Fibroblast of skin of left quadriceps (primary cell): Measurements from ENCODE around the gene CHD3.
A peak's percentile ranks its signal among the peaks of the same experiment; 100 is the strongest.
"Not testable (repeated sequence)": the region's sequence is repeated elsewhere in the genome, so short reads cannot be mapped to it uniquely, and the experiment has no call there.

Source experiments
- DNase-seq, 2 experiments: peaks; one replicate each; pipeline ENCODE4 v3.0.0-alpha.2; 2013; ENCODE audit warnings: low read depth in 2 of 2

Gene CHD3

DNA sequence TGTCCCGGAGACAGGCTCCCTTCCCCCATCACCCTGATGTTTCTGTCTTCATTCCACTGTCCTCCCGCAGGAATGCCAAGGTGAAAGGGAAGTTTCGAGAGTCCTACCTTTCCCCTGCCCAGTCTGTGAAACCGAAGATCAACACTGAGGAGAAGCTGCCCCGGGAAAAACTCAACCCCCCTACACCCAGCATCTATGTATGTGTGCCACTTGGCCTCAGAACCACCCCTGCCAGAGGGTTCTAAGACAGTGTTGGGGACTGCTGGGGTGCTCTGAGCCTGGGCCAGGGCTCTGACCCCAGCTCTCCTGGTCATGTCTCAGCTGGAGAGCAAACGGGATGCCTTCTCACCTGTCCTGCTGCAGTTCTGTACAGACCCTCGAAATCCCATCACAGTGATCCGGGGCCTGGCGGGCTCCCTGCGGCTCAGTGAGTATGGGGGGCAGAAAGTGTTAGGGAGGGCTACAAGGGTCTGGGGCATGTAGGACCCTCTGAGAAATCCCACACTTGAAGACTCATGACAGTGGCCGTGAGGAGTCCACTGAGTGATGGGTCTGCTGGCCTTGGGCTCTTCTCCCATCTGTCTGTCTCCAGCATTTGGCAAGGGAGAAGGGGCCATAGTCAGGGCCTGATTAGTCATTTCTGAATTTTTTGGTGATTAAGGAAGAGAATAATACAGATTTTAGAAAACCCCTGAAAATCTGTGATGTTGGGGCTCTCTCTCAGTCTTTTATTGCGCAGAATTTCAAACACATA lies 38.7 kb upstream of the CHD3 start:
- no peak for DNase-seq

DNA sequence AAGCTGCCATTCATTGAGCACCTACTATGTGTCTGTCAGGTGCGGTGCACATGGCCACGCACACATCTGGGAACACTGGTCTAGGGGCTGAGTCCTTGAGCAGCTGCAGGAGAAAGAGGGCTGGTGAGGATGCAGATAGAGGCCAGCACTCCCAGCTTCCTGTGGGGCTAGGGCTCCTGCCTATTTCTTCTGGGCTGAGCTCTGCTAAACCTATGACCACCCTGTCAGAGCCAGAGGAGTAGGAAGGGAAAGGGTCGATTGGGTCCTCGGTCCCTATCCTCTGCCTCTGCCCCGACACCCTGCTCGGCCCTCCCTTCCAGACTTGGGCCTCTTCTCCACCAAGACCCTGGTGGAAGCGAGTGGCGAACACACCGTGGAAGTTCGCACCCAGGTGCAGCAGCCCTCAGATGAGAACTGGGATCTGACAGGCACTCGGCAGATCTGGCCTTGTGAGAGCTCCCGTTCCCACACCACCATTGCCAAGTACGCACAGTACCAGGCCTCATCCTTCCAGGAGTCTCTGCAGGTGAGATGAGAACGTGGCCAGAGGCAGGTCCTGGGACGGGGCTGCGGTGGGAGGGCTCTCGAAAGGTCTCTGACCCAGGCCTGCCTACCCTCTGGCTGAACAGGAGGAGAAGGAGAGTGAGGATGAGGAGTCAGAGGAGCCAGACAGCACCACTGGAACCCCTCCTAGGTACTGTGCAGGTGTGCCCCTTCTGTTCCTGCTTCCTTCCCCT lies 37.7 kb upstream of the CHD3 start:
- DNase-seq, result no peak

DNA sequence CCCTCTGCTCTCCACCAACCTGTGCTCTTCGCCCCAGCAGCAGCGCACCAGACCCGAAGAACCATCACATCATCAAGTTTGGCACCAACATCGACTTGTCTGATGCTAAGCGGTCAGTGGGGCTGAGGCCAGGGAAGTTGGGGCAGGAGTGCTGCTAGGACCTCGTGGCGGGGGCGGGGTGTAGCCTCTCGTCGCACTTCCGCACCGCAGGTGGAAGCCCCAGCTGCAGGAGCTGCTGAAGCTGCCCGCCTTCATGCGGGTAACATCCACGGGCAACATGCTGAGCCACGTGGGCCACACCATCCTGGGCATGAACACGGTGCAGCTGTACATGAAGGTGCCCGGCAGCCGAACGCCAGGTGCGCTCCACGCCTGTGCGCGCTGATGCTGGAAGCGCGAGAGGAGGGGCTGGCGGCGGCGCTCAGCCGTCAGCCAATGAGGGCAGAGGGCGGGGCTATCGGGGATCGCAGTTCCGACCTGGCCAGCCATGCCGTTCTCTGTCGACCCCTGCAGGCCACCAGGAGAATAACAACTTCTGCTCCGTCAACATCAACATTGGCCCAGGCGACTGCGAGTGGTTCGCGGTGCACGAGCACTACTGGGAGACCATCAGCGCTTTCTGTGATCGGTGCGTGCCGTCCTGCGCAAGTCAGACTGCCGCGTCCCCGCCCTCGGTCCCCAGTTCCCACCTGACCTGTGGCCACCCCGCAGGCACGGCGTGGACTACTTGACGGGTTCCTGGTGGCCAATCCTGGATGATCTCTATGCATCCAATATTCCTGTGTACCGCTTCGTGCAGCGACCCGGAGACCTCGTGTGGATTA lies 36.9 kb upstream of the CHD3 start:
- peak; percentile 56 for DNase-seq

DNA sequence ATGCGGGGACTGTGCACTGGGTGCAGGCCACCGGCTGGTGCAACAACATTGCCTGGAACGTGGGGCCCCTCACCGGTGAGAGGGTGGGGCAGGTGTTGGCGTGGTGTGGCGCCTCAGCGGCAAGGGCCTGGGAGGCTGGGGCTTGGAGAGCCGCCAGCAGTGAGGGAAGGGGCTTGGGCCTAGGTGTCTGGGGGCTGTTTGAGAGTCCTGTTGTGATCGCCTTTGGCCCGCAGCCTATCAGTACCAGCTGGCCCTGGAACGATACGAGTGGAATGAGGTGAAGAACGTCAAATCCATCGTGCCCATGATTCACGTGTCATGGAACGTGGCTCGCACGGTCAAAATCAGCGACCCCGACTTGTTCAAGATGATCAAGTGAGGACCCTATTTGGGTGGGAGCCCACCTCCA lies 36.3 kb upstream of the CHD3 start:
- no peak for DNase-seq

DNA sequence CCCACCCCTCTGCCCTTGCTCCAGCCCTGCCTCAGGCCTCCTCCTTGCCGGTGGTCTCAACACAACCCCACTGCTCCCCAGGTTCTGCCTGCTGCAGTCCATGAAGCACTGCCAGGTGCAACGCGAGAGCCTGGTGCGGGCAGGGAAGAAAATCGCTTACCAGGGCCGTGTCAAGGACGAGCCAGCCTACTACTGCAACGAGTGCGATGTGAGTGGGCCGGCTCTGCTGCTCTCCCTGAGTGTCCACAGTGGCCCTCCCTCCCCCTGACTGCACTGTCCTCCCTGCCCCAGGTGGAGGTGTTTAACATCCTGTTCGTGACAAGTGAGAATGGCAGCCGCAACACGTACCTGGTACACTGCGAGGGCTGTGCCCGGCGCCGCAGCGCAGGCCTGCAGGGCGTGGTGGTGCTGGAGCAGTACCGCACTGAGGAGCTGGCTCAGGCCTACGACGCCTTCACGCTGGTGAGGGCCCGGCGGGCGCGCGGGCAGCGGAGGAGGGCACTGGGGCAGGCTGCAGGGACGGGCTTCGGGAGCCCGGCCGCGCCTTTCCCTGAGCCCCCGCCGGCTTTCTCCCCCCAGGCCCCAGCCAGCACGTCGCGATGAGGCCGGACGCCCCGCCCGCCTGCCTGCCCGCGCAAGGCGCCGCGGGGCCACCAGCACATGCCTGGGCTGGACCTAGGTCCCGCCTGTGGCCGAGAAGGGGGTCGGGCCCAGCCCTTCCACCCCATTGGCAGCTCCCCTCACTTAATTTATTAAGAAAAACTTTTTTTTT lies 35.5 kb upstream of the CHD3 start:
- no peak for DNase-seq

DNA sequence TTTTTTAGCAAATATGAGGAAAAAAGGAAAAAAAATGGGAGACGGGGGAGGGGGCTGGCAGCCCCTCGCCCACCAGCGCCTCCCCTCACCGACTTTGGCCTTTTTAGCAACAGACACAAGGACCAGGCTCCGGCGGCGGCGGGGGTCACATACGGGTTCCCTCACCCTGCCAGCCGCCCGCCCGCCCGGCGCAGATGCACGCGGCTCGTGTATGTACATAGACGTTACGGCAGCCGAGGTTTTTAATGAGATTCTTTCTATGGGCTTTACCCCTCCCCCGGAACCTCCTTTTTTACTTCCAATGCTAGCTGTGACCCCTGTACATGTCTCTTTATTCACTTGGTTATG lies 34.9 kb upstream of the CHD3 start:
- no peak for DNase-seq

DNA sequence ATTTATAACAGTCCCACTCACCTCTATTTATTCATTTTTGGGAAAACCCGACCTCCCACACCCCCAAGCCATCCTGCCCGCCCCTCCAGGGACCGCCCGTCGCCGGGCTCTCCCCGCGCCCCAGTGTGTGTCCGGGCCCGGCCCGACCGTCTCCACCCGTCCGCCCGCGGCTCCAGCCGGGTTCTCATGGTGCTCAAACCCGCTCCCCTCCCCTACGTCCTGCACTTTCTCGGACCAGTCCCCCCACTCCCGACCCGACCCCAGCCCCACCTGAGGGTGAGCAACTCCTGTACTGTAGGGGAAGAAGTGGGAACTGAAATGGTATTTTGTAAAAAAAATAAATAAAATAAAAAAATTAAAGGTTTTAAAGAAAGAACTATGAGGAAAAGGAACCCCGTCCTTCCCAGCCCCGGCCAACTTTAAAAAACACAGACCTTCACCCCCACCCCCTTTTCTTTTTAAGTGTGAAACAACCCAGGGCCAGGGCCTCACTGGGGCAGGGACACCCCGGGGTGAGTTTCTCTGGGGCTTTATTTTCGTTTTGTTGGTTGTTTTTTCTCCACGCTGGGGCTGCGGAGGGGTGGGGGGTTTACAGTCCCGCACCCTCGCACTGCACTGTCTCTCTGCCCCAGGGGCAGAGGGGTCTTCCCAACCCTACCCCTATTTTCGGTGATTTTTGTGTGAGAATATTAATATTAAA lies 34.4 kb upstream of the CHD3 start:
- DNase-seq, result no peak

DNA sequence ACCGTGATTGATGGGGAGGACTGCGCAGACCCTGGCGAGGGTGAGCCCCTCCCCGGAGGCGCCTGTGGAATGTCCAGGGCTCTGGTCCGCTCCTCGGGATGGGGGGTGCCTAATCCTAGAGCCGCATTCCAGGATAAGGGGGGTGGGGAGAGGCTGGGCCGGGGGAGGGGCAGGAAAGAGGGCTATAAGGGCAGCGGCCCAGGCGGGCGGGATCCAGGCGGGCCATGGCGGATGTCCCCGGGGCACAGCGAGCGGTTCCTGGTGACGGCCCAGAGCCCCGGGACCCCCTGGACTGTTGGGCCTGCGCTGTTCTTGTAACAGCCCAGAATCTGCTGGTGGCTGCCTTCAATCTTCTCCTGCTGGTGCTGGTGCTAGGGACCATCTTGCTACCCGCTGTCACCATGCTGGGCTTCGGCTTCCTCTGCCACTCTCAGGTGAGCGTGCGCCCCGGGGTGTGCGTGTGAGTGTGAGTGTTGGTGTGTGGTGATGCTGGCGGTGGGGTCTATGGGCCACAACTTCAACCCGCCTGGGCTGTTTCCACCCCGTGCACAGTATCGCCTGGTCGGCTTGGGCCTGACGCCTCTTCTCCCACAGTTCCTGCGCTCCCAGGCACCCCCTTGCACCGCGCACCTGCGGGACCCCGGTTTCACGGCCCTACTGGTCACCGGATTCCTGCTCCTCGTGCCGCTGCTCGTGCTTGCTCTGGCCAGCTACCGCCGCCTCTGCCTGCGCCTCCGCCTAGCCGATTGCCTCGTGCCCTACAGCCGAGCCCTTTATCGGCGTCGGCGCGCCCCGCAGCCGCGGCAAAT lies 33.5 kb upstream of the CHD3 start, which contains the start of gene TMEM88:
Gene TMEM88, plus strand, starts transcription at position 216 of the 809 bp plus-strand sequence. Its CDS starts 9 bp downstream, at position 225.
- DNase-seq, result no peak

DNA sequence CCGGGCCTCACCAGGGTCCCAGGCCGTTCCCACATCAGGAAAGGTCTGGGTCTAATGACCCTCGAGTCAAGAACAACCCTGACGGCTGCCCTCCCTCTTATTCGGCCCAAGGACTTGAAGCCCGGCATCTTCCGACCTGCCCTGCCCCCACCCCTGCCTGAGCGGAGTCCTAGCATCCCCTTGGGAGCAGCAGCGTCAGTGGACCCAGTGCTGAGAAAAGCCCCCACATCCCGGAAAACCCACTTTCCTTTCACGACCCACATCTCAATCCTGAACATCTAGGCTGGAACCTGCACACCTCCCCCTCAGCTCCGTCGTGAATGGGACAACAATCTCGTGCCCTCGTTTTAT lies 33.0 kb upstream of the CHD3 start:
- no peak for DNase-seq

DNA sequence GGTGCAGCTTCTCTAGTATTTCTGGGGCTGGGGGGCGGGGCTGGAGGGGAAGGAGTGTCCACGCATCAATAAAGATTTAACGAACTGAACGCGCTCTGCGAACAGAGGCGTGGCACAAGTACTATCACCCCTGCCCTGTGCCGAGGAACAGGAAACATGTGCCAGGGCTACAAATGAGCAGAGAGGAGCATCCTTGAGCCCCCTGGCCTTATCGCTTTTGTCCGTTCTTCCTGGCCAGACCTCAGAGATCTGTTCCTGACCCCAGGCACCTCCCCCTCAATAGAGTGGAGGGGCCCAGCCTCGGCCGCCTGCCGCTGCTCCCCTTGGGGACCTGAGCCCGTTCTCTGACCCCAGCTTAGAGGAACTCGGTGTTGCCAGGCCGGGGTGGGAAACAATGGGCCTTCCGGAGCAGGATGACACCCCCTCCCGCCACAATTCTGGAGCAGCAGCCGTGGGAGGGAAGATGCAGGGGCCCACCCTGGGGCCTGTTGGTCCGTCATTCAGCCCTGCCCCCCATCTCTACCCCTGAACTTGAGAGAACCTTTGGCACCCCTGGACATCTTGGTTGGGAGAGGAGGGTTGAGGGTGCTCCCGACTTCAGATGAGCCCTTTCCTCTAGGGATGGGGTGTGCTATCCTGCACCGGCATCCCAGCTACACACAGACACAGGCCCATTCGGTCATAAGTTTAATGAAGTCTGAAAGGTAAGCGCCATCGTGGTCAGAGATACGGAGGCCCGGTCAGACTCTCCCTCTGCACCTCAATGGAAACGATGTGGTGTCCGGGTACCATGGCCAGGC lies 32.4 kb upstream of the CHD3 start:
- DNase-seq, result no peak

DNA sequence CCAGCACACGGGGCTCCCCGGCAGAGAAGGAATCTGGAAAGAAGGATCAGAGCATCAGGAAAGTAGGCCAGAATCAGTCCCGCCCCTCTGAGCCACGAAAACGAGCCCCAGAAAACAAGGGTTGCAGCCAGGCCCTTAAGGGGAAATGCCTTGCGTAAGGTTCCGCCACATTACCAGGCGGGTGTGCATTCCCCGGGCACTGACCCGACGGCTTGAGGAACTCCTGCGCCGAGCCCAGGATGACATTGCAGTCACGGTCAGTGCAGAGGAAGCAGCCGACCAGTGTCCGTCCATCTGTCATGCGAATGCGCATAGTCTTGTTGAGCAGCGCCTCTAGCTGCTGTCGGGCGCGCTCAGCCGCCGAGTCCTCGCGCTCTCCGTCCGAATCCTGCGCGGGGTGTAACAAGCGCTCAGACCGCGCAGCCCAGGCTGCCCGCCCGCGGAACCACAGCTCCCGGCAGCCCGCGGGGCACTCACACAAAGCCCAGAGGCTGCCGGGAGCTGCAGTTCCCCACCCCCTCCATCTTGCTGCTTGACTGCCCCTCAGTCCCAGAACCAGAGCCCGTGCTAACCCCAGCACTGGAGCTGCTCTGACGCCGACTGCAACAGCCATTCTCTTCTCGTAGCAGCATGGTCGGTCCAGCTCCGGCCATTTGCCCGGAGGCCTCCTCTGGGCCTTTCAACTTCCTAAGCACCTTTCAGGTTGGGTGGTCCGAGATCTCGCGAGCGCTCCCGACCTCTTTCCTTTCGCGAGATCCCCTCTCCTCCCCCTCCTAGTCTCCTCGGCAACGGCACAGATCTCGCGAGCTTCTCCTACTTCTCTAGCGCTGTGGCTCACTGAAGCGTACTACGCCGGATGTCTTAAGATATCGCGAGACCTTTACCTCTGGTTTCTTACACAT lies 31.5 kb upstream of the CHD3 start, which contains the start of gene NAA38:
Gene NAA38, minus strand, starts transcription at position 749 of the 902 bp plus-strand sequence. Its CDS starts 96 bp downstream, at position 653.
- DNase-seq, result peak; percentile 99

DNA sequence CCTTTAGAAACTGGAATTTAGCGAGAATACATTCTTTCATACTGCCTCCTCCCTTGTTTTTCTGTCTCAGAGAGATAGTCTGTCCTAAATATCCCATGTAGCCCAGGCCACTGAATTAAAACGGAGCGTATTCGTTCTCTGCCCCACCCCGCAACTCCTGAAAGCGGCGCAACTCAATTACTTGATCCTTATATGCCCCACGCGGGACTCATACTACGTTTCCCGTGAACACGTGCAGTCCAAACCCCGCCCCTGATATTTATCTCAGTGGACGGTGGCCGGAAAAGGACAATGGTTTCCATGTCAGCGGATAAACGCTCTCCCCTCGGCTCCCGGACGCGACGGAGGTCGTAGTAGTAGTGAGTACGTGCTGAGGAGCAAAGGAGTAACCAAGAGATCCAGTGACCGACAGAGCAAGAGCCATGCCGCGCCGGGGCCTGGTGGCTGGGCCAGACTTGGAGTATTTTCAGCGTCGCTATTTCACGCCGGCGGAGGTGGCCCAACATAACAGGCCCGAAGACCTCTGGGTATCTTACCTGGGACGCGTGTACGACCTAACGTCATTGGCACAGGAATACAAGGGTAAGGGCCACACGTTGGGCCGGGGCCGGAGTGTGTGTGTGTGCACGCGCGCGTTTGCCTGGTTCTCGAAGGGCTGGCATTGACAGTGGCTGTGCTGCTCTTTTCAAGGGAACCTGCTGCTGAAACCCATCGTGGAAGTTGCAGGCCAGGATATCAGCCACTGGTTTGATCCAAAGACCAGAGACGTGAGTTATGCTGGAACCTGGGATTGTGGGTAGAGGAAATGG lies 30.7 kb upstream of the CHD3 start, which contains the start of gene CYB5D1:
Gene CYB5D1, plus strand, starts transcription at position 291 of the 809 bp plus-strand sequence. Its CDS starts 132 bp downstream, at position 423.
- DNase-seq, result peak; percentile 86 to 88

DNA sequence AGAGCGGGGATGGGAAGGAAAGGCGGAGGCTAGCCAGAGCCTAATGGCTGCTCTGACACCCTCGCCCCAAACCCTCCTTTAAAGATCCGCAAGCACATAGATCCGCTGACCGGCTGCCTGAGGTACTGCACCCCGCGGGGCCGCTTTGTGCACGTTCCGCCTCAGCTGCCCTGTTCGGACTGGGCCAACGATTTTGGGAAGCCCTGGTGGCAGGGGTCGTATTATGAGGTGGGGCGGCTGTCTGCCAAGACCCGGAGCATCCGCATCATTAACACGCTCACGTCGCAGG lies 30.1 kb upstream of the CHD3 start:
- no peak for DNase-seq

DNA sequence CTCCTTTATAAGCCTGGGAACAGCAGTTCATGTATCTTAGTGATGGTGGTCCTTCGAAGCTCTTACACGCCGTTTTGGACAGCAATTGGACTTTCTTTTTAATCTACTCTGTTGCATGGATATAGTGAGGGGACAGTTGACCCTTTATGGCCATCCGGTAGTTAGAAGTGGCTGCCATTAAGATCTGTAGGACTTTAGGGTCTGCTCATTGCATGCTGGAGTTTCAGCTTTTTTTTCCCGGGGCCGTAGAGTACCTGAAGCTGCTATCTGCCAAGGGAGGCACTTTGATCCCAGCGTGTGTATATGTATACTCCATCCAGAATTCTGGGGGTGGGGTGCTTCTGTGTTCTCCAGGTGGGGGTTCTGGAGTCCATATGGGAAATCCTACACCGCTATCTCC lies 29.6 kb upstream of the CHD3 start:
- DNase-seq, result no peak

DNA sequence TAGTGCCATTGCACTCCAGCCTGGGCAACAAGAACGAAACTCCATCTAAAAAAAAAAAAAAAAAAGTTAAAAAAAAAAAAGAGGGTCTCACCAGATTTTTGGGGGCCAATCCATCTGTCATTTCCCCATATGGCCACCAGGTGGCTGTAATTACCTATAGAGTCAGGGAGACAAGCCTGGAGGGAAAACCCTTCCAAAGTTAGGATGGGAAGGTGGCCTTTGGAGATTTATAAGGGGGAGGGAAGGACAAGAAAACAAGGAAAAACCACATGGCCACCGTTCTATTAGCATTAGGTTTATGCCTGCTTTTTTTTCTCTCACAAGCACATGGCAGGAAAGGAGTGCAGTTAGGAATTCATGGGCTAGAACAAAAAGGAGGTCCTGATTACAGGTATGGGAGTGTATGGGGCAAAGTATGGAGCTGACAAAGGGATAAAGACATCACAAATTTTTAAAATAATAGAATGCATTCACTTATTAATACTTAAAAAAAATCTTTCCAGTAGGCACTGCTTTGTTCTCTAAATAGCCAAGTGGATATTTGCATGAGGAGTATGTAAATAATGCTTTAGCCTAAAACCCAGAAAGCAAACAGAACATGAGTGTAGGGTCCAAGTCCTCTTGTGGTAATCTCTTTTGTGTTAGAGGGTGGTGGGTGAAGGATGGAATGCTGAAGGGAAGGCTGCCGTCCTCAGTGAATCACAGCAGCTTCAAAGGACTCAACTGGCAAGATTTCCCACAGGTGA lies 25.7 kb upstream of the CHD3 start:
- DNase-seq, result no peak

DNA sequence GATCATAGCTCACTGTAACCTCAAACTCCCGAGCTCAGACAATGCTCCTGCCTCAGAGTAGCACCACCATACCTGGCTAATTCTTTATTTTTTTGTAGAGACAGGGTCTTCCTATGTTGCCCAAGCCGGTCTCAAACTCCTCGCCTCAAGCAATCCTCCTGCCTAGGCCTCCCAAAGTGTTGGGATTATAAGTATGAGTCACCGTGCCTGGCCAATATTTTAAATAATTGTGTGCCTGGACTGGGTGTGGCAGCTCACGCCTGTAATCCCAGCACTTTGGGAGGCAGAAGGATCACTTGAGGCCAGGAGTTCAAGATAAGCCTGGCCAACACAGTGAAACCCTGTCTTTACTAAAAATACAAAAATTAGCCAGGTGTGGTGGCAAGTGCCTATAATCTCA lies 24.2 kb upstream of the CHD3 start:
- not testable (repeated sequence) for DNase-seq
